ENCODE results near the gene ACACA.

The ACACA gene

GRCh38 chr17:37239690-37240334 lies 166.8 kb downstream of the ACACA start:
- TF ChIP-seq, protein P1, sequence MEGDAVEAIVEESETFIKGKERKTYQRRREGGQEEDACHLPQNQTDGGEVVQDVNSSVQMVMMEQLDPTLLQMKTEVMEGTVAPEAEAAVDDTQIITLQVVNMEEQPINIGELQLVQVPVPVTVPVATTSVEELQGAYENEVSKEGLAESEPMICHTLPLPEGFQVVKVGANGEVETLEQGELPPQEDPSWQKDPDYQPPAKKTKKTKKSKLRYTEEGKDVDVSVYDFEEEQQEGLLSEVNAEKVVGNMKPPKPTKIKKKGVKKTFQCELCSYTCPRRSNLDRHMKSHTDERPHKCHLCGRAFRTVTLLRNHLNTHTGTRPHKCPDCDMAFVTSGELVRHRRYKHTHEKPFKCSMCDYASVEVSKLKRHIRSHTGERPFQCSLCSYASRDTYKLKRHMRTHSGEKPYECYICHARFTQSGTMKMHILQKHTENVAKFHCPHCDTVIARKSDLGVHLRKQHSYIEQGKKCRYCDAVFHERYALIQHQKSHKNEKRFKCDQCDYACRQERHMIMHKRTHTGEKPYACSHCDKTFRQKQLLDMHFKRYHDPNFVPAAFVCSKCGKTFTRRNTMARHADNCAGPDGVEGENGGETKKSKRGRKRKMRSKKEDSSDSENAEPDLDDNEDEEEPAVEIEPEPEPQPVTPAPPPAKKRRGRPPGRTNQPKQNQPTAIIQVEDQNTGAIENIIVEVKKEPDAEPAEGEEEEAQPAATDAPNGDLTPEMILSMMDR (IDR thresholded peaks at IDR 0.05; ENCODE audit: insufficient read depth, low read depth, low read length, missing control alignments), result peak; percentile 41
- peak; percentile 5 for DNase-seq (ENCODE audit: low read depth)
- no peak overlapping the region for H3K4me3 ChIP-seq (ENCODE audit: low read depth, low read length)

DNA sequence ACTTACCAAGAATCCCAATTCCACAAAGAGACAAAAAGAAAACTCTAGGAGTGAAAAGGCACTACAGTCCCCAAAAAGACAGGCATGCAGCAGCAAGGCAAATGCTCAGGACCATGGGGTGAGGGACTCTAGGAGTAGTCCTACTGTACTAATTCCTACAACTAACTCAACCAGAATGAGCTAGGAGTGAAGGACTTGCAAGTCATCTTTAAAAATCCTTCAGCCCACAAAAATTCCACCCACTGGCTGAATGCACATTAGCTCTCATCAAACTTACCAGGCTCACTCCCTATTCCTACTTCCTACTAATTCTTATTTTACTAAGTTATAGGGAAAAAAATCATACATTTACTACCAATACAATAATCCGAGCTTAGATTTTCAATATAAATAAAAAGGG lies 172.5 kb downstream of the ACACA start:
- DNase-seq (ENCODE audit: low read depth), result no peak
- H3K4me3 ChIP-seq (ENCODE audit: low read depth, low read length), result no peak overlapping the region
- TF ChIP-seq, protein P1 (IDR thresholded peaks at IDR 0.05; ENCODE audit: insufficient read depth, low read depth, low read length, missing control alignments), result no peak

DNA sequence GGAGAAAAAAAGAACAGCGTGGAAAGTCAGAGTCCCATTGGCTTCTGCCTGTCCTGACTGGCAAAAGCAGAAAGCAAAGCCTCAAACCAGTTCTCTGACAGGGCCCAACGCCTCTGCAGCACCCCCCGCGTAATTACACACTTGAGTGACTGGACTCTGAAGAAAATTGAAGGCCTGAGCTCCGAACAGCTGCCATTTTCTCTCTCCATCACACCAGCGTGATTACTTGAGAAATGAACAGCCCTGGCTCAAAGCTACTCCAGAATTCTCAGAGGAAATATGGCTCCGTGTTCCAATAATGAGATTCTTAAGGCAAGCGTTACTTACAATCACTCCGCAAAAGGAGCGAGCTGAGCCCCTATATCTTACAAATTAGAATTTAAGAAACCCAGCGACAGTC lies 173.6 kb downstream of the ACACA start:
- DNase-seq (ENCODE audit: low read depth), result no peak
- TF ChIP-seq, protein P1 (IDR thresholded peaks at IDR 0.05; ENCODE audit: insufficient read depth, low read depth, low read length, missing control alignments), result no peak
- no peak overlapping the region for H3K4me3 ChIP-seq (ENCODE audit: low read depth, low read length)

- no peak overlapping the region for H3K4me3 ChIP-seq (ENCODE audit: low read depth, low read length)
- TF ChIP-seq, protein P1 (IDR thresholded peaks at IDR 0.05; ENCODE audit: insufficient read depth, low read depth, low read length, missing control alignments), result no peak
- DNase-seq (ENCODE audit: low read depth), result no peak
Observed at GRCh38 chr17:37231887-37232286, 174.7 kb downstream of the ACACA start.

DNA sequence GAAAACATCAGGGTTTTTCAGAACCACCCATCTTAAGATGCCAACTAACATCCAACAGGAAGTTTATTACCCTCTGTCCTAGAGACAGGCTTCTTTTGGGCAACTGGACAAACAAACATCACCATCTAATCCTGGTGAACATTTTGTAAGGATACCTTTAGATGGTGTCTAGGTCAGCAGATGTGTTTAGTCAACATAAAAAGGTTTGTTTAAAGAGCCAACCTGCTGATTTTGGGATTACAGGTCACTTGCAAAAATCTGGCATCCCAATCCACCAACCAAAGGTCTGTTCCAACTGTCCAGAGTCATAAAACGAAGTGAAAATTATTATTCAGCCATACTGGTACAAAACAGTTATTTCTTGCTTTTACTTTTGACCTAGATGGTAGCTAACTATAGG lies 176.0 kb downstream of the ACACA start:
- DNase-seq (ENCODE audit: low read depth), result no peak
- TF ChIP-seq, protein P1 (IDR thresholded peaks at IDR 0.05; ENCODE audit: insufficient read depth, low read depth, low read length, missing control alignments), result no peak
- no peak overlapping the region for H3K4me3 ChIP-seq (ENCODE audit: low read depth, low read length)

GRCh38 chr17:37225465-37225864 lies 181.2 kb downstream of the ACACA start:
- no peak overlapping the region for H3K4me3 ChIP-seq (ENCODE audit: low read depth, low read length)
- TF ChIP-seq, protein P1 (IDR thresholded peaks at IDR 0.05; ENCODE audit: insufficient read depth, low read depth, low read length, missing control alignments), result no peak
- no peak for DNase-seq (ENCODE audit: low read depth)

- TF ChIP-seq, protein P1 (IDR thresholded peaks at IDR 0.05; ENCODE audit: insufficient read depth, low read depth, low read length, missing control alignments), result no peak
- no peak overlapping the region for H3K4me3 ChIP-seq (ENCODE audit: low read depth, low read length)
- no peak for DNase-seq (ENCODE audit: low read depth)
Observed at GRCh38 chr17:37221865-37222264, 184.8 kb downstream of the ACACA start.
